ENCODE measurements around the gene SRA1.

The SRA1 gene

DNA sequence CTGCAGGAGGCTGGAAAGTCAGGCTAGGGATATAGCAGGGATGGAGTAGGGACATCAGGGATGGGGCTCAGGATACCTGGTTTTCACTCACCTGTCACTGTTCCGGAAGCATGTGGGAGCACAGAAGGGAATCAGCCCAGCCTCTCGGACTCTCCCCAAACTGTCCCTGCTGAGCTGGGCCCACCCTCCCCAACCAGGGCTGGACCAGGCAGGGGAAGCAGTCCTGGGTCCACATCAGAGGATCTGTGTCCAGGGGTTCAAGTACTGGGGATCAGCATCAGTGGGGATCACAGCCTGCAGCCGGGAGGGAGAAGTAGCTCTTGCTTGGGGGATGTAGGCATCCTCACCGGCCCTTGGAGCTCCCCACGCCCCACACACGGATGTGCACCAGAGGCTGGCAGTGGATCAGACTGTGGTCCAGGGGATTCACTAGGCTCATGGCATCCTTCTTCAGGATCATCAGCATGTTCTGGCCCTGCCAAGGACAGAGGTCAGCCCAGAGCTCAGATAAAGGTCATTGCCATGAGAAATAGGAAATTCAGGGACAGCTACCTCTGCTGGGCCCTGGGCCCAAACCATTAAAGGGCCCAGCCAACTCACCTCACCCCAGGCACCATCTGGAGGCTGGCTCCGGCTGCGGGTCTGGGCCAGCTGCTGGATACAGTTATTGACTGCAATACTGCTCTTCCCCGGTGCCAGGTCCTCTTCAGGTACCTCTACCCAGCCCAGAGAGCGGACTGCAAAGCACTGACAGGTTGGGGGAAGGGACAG is 4.7 kb upstream of the SRA1 start:
- H3K36me3 ChIP-seq (ENCODE audit: insufficient read depth, low read length) = peaks cover 11% of the 10 kb centered on the region
- H3K27me3 ChIP-seq (ENCODE audit: control insufficient read depth, insufficient read depth, low read length) = no peaks in the 10 kb centered on the region
- H3K9ac ChIP-seq (ENCODE audit: low read depth, low read length) = no peak overlapping the region
- peaks cover 24% of the 10 kb centered on the region for H3K4me1 ChIP-seq (ENCODE audit: control insufficient read depth, insufficient read depth, low read length)
- no peak overlapping the region for H3K4me2 ChIP-seq (ENCODE audit: low read length)
- no peak overlapping the region for H3K4me3 ChIP-seq (ENCODE audit: low read length)
- H3K9me3 ChIP-seq (replicated peaks; ENCODE audit: low read length) = no peaks in the 10 kb centered on the region

GRCh38 chr5:140560227-140560626 is 3.0 kb upstream of the SRA1 start:
- H3K27me3 ChIP-seq (ENCODE audit: control insufficient read depth, insufficient read depth, low read length) = no peaks in the 10 kb centered on the region
- no peak overlapping the region for H3K4me3 ChIP-seq (ENCODE audit: low read length)
- no peak overlapping the region for H3K9ac ChIP-seq (ENCODE audit: low read depth, low read length)
- H3K36me3 ChIP-seq (ENCODE audit: insufficient read depth, low read length) = peaks cover 5% of the 10 kb centered on the region
- peaks cover 27% of the 10 kb centered on the region for H3K4me1 ChIP-seq (ENCODE audit: control insufficient read depth, insufficient read depth, low read length)
- no peaks in the 10 kb centered on the region for H3K9me3 ChIP-seq (replicated peaks; ENCODE audit: low read length)
- H3K4me2 ChIP-seq (ENCODE audit: low read length) = no peak overlapping the region

- peaks cover 5% of the 10 kb centered on the region for H3K36me3 ChIP-seq (ENCODE audit: insufficient read depth, low read length)
- no peak overlapping the region for H3K4me3 ChIP-seq (ENCODE audit: low read length)
- peaks cover 39% of the 10 kb centered on the region for H3K4me1 ChIP-seq (ENCODE audit: control insufficient read depth, insufficient read depth, low read length)
- no peaks in the 10 kb centered on the region for H3K9me3 ChIP-seq (replicated peaks; ENCODE audit: low read length)
- H3K9ac ChIP-seq (ENCODE audit: low read depth, low read length) = no peak overlapping the region
- no peak overlapping the region for H3K4me2 ChIP-seq (ENCODE audit: low read length)
- no peaks in the 10 kb centered on the region for H3K27me3 ChIP-seq (ENCODE audit: control insufficient read depth, insufficient read depth, low read length)
These were observed 1.3 kb upstream of the SRA1 start for GRCh38 chr5:140558542-140558941.

DNA sequence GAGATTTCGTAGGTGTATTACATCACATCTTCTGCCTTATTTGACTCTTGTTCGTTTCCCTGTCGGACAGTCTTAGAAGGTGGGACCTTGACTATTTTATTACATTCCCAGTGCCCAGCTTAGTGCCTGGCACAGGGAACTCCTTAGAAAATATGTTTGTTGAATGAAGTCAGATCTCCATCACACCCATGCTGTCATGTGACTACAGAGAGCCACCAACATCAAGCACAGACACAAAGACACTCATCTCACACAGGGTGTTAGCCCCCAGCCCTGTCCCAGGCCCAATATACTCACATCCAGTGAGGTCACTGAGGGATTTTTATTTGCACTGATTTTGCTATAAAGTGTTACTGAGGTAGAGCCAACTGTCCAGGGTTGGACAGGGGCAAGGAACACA is 692 bp upstream of the SRA1 start:
- H3K4me1 ChIP-seq (ENCODE audit: control insufficient read depth, insufficient read depth, low read length) = peaks cover 35% of the 10 kb centered on the region
- H3K4me3 ChIP-seq (ENCODE audit: low read length) = peak overlapping the region; percentile 95
- peaks cover 9% of the 10 kb centered on the region for H3K36me3 ChIP-seq (ENCODE audit: insufficient read depth, low read length)
- peak overlapping the region; percentile 86 for H3K4me2 ChIP-seq (ENCODE audit: low read length)
- peak overlapping the region; percentile 99 for H3K9ac ChIP-seq (ENCODE audit: low read depth, low read length)
- no peaks in the 10 kb centered on the region for H3K9me3 ChIP-seq (replicated peaks; ENCODE audit: low read length)
- no peaks in the 10 kb centered on the region for H3K27me3 ChIP-seq (ENCODE audit: control insufficient read depth, insufficient read depth, low read length)

GRCh38 chr5:140556438-140556837 is 835 bp downstream of the SRA1 start:
- H3K9ac ChIP-seq (ENCODE audit: low read depth, low read length) = peak overlapping the region; percentile 99
- H3K27me3 ChIP-seq (ENCODE audit: control insufficient read depth, insufficient read depth, low read length) = no peaks in the 10 kb centered on the region
- peak overlapping the region; percentile 86 for H3K4me2 ChIP-seq (ENCODE audit: low read length)
- H3K4me3 ChIP-seq (ENCODE audit: low read length) = peak overlapping the region; percentile 95
- H3K36me3 ChIP-seq (ENCODE audit: insufficient read depth, low read length) = peaks cover 11% of the 10 kb centered on the region
- no peaks in the 10 kb centered on the region for H3K9me3 ChIP-seq (replicated peaks; ENCODE audit: low read length)
- peaks cover 35% of the 10 kb centered on the region for H3K4me1 ChIP-seq (ENCODE audit: control insufficient read depth, insufficient read depth, low read length)

- Histone ChIP-seq H3K27me3 (ENCODE audit: control insufficient read depth, insufficient read depth, low read length) (no peaks in the 10 kb centered on the region), H3K9me3 (replicated peaks; ENCODE audit: low read length) (no peaks in the 10 kb centered on the region), H3K4me3 (ENCODE audit: low read length) (peak overlapping the region; percentile 95), H3K4me1 (ENCODE audit: control insufficient read depth, insufficient read depth, low read length) (peaks cover 35% of the 10 kb centered on the region), H3K4me2 (ENCODE audit: low read length) (peak overlapping the region; percentile 86), H3K9ac (ENCODE audit: low read depth, low read length) (peak overlapping the region; percentile 99), H3K36me3 (ENCODE audit: insufficient read depth, low read length) (peaks cover 17% of the 10 kb centered on the region)
These were observed 1.4 kb downstream of the SRA1 start for GRCh38 chr5:140555747-140556312.

DNA sequence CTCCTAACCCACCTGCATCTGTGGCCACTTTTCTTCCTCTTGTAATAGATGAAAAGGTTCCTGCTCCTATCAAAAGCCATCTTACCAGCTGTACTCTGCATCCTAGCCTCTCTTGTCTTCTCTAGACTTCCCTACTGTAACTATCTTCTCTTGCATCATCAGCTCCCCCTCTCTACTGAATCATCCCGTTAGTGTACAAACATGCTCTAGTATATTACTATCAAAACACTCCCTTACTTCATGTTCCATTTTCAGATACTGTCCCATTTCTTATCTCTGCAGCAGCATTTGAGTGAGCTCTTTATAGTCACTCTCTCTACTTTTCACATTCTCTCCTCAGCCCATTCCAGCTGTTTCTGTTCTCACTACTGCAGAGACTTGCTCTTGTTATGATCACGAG is 2.8 kb downstream of the SRA1 start:
- Histone ChIP-seq H3K9ac (ENCODE audit: low read depth, low read length) (no peak overlapping the region), H3K4me1 (ENCODE audit: control insufficient read depth, insufficient read depth, low read length) (peaks cover 38% of the 10 kb centered on the region)

GRCh38 chr5:140553657-140554056 is 3.6 kb downstream of the SRA1 start:
- Histone ChIP-seq H3K27me3 (ENCODE audit: control insufficient read depth, insufficient read depth, low read length) (no peaks in the 10 kb centered on the region), H3K9ac (ENCODE audit: low read depth, low read length) (no peak overlapping the region), H3K4me2 (ENCODE audit: low read length) (peak overlapping the region; percentile 5), H3K4me1 (ENCODE audit: control insufficient read depth, insufficient read depth, low read length) (peaks cover 46% of the 10 kb centered on the region), H3K4me3 (ENCODE audit: low read length) (no peak overlapping the region), H3K36me3 (ENCODE audit: insufficient read depth, low read length) (peaks cover 39% of the 10 kb centered on the region), H3K9me3 (replicated peaks; ENCODE audit: low read length) (no peaks in the 10 kb centered on the region)

More for the DNA sequence above, 2.8 kb downstream of the SRA1 start:
- H3K9me3 ChIP-seq (replicated peaks; ENCODE audit: low read length) = no peaks in the 10 kb centered on the region
- H3K27me3 ChIP-seq (ENCODE audit: control insufficient read depth, insufficient read depth, low read length) = no peaks in the 10 kb centered on the region
- no peak overlapping the region for H3K4me3 ChIP-seq (ENCODE audit: low read length)
- H3K4me2 ChIP-seq (ENCODE audit: low read length) = peak overlapping the region; percentile 59
- peaks cover 31% of the 10 kb centered on the region for H3K36me3 ChIP-seq (ENCODE audit: insufficient read depth, low read length)

DNA sequence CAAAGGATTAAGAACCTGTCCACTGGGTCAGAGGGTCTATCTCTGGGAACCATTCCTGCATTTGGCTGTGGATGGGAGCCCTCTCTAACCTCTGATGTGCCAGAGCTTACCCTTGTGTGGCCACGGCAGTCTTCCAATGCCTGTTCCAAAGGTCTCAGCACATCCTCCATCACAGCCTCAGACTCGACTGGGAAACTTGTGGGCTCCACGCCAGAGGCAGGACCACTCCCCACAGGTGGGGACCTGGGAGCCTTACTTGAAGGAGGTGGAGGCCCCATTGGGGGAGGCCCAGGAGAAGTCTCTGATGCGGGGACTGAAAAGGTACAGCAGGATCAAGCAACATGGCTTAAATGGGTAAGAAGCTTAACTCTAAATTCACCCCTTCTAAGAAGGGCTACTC is 5.4 kb downstream of the SRA1 start:
- no peak overlapping the region for H3K4me2 ChIP-seq (ENCODE audit: low read length)
- no peaks in the 10 kb centered on the region for H3K27me3 ChIP-seq (ENCODE audit: control insufficient read depth, insufficient read depth, low read length)
- no peak overlapping the region for H3K4me3 ChIP-seq (ENCODE audit: low read length)
- H3K4me1 ChIP-seq (ENCODE audit: control insufficient read depth, insufficient read depth, low read length) = peaks cover 56% of the 10 kb centered on the region
- H3K9me3 ChIP-seq (replicated peaks; ENCODE audit: low read length) = no peaks in the 10 kb centered on the region
- no peak overlapping the region for H3K9ac ChIP-seq (ENCODE audit: low read depth, low read length)
- H3K36me3 ChIP-seq (ENCODE audit: insufficient read depth, low read length) = peaks cover 42% of the 10 kb centered on the region

- Histone ChIP-seq H3K9me3 (replicated peaks; ENCODE audit: low read length) (no peaks in the 10 kb centered on the region), H3K36me3 (ENCODE audit: insufficient read depth, low read length) (peaks cover 42% of the 10 kb centered on the region), H3K4me1 (ENCODE audit: control insufficient read depth, insufficient read depth, low read length) (peaks cover 51% of the 10 kb centered on the region), H3K4me2 (ENCODE audit: low read length) (no peak overlapping the region), H3K27me3 (ENCODE audit: control insufficient read depth, insufficient read depth, low read length) (no peaks in the 10 kb centered on the region), H3K4me3 (ENCODE audit: low read length) (no peak overlapping the region), H3K9ac (ENCODE audit: low read depth, low read length) (no peak overlapping the region)
These were observed 6.9 kb downstream of the SRA1 start for GRCh38 chr5:140550147-140551079.
